HFFc6 (cell line): ENCODE measurements around the gene SMARCAL1. TPM values are rescaled to one million over a fixed set of nuclear protein-coding genes. Genes with fewer than 3 reads are reported as not detected.
A peak's percentile ranks its signal among the peaks of the same experiment; 100 is the strongest.

Experiments
- DNase-seq: peaks from one replicate; pipeline ENCODE4 v3.0.0-alpha.2; 2018
- H3K27ac Mint-ChIP-seq: 2 replicates; pipeline ENCODE4 v1.8.0; 2020; ENCODE audit warnings: mild to moderate bottlenecking, mixed read lengths
- H3K27me3 Mint-ChIP-seq: 2 replicates; pipeline ENCODE4 v1.8.0; 2021; ENCODE audit warnings: mild to moderate bottlenecking, moderate library complexity, mixed read lengths; ENCODE audit not compliant: insufficient read depth
- H3K36me3 Mint-ChIP-seq: 2 replicates; pipeline ENCODE4 v1.8.0; 2021; ENCODE audit warnings: low read depth, mixed read lengths
- H3K4me1 Mint-ChIP-seq: 2 replicates; pipeline ENCODE4 v1.8.0; 2020; ENCODE audit warnings: low read depth, mixed read lengths
- H3K4me3 Mint-ChIP-seq: 2 replicates; pipeline ENCODE4 v1.8.0; 2020; ENCODE audit warnings: mild to moderate bottlenecking, moderate library complexity, mixed read lengths
- H3K9me3 Mint-ChIP-seq: 2 replicates; pipeline ENCODE4 v1.8.0; 2020; ENCODE audit warnings: mild to moderate bottlenecking, mixed read lengths
- total RNA-seq, 6 experiments: library from RNA; stranded (reverse); fragmentation: NEBNext Ultra II Directional; extraction: Animal tissue kit (Norgen Biotek cat#: 25700); gene quantifications; 2 replicates in 1 of 6; 3 replicates in 5 of 6; pipeline ENCODE4 v1.2.3, GENCODE V29; 2021
- TF ChIP-seq, protein P1 (sequence below): fragments of 200-600 bp; sonication (generic); IDR thresholded peaks from 2 replicates; pipeline ENCODE4 v1.5.0; 2021; ENCODE audit warnings: antibody characterized with exemption, mild to moderate bottlenecking

The SMARCAL1 gene
- total RNA-seq, 6 experiments from 2014 or later: 25.6 to 33.1 (median 32.1) TPM

DNA sequence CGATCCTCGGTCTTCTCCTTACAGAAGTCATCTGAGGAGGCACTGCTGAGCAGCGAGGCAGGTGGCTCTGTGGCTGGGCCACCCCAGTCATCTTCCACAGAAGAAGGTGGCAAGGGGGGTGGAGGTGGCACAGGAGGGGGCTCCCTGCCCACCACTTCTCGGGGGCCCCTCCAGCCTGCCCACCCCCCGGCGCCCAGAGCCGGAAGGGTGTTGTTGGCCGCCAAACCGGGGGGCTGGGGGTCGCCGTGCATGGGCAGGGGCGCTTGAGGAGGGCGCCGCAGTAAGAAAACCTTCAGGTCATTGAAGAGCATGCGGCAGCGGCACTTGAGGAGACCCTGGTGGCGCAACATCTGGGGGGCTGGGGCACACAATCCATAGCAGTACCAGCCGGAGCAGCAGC lies 42.5 kb upstream of the SMARCAL1 start:
- DNase-seq: no peak
- TF ChIP-seq, protein P1, sequence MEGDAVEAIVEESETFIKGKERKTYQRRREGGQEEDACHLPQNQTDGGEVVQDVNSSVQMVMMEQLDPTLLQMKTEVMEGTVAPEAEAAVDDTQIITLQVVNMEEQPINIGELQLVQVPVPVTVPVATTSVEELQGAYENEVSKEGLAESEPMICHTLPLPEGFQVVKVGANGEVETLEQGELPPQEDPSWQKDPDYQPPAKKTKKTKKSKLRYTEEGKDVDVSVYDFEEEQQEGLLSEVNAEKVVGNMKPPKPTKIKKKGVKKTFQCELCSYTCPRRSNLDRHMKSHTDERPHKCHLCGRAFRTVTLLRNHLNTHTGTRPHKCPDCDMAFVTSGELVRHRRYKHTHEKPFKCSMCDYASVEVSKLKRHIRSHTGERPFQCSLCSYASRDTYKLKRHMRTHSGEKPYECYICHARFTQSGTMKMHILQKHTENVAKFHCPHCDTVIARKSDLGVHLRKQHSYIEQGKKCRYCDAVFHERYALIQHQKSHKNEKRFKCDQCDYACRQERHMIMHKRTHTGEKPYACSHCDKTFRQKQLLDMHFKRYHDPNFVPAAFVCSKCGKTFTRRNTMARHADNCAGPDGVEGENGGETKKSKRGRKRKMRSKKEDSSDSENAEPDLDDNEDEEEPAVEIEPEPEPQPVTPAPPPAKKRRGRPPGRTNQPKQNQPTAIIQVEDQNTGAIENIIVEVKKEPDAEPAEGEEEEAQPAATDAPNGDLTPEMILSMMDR: no peak
- Mint-ChIP-seq H3K27ac (peak overlapping the region; percentile 86; the same call in 1 of the 2 replicates), H3K27me3 (peaks cover 5% of the 10 kb centered on the region), H3K36me3 (peaks cover 27% of the 10 kb centered on the region), H3K9me3 (no peaks in the 10 kb centered on the region), H3K4me3 (peak overlapping the region; percentile 92), H3K4me1 (peaks cover 84% of the 10 kb centered on the region)

DNA sequence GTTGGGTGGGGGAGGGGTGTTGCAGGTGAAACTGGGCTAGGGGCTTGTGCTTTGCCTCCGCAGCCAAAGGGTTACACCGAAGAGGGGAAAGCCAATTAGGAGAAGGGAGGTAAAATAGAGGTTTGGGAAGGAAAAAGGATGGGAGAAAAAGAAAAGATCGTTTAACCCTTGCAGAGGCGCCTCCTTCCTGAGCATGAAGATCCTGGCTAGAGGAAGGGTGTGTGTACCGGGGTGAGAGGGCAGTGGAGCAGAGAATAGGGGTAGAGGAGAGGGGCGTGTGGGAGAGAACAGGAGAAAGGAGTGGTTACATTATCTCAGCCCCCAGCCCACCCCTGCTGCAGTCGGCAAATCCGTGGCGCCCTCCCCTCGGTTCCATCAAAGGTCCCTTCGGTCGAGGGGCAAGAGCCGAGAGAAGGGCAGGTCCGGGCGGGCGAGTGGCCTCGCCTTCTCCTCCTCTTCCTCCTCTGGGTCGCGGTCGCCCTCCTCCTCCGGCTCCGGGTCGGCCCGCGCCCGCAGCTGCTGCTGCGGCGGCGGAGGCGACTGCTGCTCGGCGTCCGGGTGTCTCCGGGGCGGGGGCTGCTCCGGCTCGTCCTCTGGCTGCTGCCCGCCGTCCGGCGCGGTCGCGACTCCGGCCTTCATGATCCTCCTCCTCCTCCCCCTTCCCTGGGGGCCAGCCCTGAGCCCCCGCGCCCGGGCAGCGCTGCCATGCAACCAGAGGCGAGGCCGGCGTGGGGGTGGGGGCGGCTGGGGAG lies 41.1 kb upstream of the SMARCAL1 start:
- peaks cover 85% of the 10 kb centered on the region for H3K4me1 Mint-ChIP-seq
- H3K36me3 Mint-ChIP-seq: peaks cover 16% of the 10 kb centered on the region
- TF ChIP-seq, protein P1: no peak
- no peaks in the 10 kb centered on the region for H3K9me3 Mint-ChIP-seq
- peak overlapping the region; percentile 92 for H3K4me3 Mint-ChIP-seq
- peaks cover 5% of the 10 kb centered on the region for H3K27me3 Mint-ChIP-seq
- H3K27ac Mint-ChIP-seq: peak overlapping the region; percentile 86
- DNase-seq: no peak

DNA sequence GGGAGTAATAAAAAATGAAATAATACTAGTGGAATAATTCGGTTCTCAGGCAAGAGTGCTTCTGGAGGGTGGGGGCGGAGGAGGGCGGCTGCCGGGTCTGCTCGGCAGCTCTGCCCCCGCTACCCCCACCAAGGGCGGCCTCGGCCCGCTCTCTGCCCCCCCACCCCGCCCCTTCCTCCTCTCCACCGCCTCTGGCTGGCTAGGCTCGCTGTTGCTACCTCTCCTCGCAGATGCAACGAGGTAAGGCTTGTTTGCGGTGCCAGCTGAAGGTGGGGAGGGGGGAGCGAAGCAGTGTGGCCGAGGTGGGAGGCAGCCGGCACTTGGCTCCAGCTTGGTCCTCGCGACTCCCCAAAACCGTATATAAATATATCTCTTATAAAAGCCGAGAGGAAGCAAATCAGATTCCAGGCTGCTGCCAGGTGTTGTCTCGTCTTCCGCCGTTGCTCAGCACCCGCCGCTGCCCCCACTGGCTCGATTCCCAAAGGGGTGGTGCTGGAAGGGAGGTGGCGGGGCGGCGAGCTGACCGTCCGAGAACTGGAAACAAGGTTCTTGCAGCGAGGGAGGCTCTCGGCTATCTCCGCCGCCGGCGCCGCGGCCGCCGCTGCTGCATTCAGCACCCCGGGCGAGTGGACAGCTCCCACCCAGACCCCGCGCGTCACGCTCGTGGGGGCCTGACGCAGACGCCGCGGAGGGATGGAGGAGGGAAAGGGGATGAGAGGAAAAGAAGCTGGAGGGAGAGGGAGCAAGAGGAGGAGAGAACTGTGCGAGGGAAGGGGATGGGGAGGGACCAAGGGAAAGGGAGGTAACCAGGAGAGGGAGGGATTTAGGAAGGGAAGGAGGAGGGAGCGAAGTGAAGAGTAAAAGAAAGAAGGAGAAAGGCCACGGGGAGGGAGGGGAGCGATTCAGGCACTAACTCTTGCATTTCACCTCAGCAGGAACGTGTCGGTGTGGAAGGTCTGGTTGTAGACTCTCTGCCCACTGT lies 40.3 kb upstream of the SMARCAL1 start, which contains the start of gene MARCHF4:
MARCHF4 (minus strand) TSS at position 763 of the 982 bp plus-strand sequence. CDS start 2,223 bp downstream, outside the sequence.
- DNase-seq: peak; percentile 94
- TF ChIP-seq, protein P1: no peak
- Mint-ChIP-seq H3K27me3 (peaks cover 5% of the 10 kb centered on the region), H3K4me1 (peaks cover 81% of the 10 kb centered on the region), H3K9me3 (no peaks in the 10 kb centered on the region), H3K36me3 (peaks cover 9% of the 10 kb centered on the region), H3K4me3 (peak within 1 kb of the TSS; percentile 92), H3K27ac (peak within 1 kb of the TSS; percentile 95)

DNA sequence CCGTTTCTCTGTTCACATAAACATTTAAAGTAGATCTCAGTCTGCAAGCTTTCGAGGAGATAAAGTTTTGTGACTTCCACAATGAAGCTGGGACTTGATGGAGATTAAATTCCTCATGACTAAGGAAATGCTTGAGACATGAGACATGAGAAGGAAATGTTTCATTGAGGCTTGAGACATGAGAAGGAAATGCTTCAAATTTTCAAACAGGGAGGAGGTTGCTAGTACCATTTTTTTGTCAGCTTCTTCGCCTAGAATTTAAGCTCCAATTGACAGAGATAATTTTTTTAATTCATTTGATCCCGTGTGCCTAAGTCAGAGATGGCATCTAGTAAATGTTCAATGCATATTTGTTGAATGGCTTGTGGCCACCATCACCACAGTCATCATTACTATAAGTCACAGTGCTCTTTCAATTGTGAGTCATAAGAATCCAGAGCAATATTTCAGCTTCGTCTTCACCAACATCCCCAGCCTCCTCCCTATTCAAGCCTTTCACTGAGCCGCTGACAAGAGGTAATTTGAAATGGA lies 39.5 kb upstream of the SMARCAL1 start:
- H3K4me3 Mint-ChIP-seq: peak overlapping the region; percentile 92
- peak overlapping the region; percentile 95 for H3K27ac Mint-ChIP-seq
- peaks cover 73% of the 10 kb centered on the region for H3K4me1 Mint-ChIP-seq
- DNase-seq: peak; percentile 90
- TF ChIP-seq, protein P1: no peak
- peaks cover 4% of the 10 kb centered on the region for H3K27me3 Mint-ChIP-seq
- H3K36me3 Mint-ChIP-seq: peaks cover 9% of the 10 kb centered on the region
- no peaks in the 10 kb centered on the region for H3K9me3 Mint-ChIP-seq

DNA sequence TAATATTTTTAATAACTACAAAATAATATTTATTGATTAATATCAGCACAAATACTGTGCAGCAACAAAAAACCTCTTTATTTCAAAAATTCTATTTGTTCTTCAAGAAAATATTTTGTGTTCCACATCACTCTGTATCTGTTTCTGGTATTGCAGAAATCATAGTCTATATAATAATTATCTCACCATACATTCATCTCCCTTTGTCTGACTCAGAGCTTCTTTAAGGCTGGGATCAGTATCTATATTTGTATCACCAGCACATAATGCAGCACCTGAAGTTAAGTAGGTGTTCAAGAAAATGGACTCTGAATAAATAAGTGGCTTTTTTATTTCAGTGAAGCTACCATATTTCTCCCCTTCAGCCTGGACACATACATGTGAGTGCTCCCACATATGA lies 38.4 kb upstream of the SMARCAL1 start:
- DNase-seq: no peak
- H3K9me3 Mint-ChIP-seq: no peaks in the 10 kb centered on the region
- peak overlapping the region; percentile 80 for H3K27ac Mint-ChIP-seq
- peaks cover 68% of the 10 kb centered on the region for H3K4me1 Mint-ChIP-seq
- peaks cover 8% of the 10 kb centered on the region for H3K36me3 Mint-ChIP-seq
- H3K4me3 Mint-ChIP-seq: peak overlapping the region; percentile 51
- TF ChIP-seq, protein P1: no peak
- H3K27me3 Mint-ChIP-seq: peaks cover 4% of the 10 kb centered on the region
